HG02763 (cell line): Measurements from ENCODE around the gene CACHD1.
"Not testable (repeated sequence)": the region's sequence is repeated elsewhere in the genome, so short reads cannot be mapped to it uniquely, and the experiment has no call there.

Source experiments
- ATAC-seq: cut with Tn5 transposase; IDR thresholded peaks from one replicate; pipeline ENCODE4 v1.9.1; 2021; ENCODE audit warnings: mild to moderate bottlenecking, moderate library complexity; ENCODE audit not compliant: unreplicated experiment

CACHD1 gene

DNA sequence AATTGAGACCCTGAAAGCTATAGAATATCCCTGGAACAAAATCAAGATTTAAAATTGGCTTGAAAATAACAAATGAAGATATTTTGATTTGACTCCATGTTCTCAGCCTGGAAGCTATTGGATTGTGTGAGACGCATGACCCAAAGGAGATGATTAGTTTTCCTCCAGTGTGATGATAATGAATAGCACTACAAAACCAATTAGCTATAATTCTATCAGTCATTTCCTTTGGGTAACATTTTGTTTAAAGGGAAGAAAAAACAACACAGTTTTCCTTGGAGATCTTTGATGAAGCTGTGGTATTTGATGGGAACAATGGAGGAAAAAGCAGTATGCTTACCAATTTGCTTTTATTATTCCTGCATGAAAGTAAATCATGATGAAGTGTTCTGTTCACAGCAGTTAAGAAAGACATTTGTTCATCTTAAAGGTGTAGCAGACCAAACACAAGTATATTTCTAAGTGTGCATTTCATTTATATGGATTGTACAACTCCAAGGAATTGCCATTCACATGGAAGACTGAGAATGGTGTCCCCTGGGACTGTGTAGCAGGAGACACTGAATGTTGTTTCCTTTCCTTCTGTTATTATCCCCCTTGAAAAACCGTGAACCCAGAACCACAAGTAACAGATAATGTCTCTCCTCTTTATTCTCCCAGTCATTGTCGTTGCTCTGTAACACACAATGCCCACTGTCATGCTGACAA lies 111.4 kb downstream of the CACHD1 start:
- ATAC-seq = no peak

DNA sequence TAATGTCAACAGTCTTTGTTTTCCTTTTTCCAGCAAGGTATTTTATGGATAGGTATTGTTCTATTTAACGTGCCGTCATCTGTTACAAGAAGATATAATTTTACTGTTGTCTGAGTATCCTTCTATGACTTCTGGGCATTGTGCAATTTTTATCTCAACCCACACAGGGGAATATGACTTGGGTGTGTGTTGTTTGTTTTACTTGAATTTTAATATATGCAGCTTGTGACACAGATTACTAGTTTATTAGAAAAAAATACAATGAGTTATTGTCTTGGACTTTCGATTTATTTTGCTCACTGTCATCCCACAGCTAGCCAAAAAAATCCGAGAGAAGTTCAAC lies 111.9 kb downstream of the CACHD1 start:
- no peak for ATAC-seq

DNA sequence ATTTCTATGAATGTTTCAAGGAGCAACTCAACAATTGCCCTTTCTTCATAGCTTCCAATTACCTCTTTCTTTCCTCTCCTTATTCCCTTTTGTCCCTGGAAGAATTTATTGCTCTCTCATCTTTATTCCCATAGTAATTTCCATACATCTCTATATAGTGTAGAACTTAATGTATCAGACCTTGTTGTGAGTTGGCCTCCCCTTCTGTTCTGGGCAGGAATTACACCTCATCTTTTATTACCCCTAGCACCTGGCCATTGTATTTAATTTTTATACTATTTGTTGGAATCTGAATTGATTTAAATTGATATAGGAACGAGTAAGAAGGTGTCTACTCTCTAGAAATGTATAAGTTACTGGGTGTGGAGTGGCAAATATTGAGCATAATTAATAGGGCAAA lies 114.5 kb downstream of the CACHD1 start:
- no peak for ATAC-seq

DNA sequence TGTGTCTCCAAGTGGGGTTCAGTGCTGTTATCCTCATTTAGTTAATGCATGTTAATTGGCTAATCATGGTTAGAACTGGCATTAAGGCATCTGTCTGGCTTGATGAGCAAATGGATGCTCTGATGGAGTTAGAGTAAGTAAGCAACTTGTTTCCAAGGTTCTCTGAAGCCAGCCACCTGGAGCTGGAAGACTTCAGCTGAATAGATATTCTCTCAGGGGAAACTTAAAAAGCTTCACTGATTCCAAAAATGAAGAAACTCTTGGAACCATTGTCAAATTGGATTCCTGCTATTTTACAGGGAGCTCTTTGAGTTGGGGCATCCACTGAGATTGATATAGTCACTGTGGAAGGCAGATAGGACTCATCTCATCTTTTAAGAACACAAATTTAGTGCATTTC lies 118.9 kb downstream of the CACHD1 start:
- ATAC-seq = no peak

DNA sequence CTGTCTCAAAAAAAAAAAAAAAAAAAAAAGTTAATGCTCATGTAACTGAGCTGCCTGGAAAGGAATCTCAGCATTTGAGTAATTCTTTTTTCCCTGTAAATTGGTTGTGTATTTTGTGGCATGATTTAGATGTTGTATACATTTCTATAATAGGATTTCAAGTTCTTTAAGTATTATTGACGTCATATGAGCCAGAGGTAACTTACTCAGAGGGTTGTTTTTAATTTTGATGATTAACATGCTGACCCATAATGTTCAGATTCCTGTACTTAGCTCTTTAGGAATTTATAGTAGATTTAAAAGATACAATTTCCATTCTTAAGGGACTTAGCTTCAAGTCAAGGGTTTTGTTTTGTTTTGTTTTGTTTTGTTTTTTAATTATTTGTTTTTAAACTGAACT lies 120.4 kb downstream of the CACHD1 start:
- no peak for ATAC-seq

DNA sequence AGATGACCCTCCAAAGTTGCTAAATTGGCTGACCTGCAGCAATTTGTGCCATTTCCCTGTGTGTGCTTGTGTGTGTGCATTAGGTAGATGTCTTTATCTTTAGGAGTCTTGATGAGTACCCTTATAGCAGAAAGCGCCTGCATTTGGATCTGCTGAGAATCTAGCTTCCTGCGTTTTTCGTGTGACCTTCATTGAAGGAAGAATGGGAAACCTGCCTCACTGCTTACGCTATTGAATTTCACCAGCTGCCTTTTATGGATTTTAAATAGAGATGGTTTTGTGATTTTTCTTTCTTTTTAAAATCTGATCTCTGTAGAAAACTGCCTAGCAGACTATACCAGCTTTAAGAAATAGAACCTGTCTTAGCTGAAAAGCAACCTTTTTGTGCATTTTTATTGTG lies 124.5 kb downstream of the CACHD1 start:
- ATAC-seq = no peak

DNA sequence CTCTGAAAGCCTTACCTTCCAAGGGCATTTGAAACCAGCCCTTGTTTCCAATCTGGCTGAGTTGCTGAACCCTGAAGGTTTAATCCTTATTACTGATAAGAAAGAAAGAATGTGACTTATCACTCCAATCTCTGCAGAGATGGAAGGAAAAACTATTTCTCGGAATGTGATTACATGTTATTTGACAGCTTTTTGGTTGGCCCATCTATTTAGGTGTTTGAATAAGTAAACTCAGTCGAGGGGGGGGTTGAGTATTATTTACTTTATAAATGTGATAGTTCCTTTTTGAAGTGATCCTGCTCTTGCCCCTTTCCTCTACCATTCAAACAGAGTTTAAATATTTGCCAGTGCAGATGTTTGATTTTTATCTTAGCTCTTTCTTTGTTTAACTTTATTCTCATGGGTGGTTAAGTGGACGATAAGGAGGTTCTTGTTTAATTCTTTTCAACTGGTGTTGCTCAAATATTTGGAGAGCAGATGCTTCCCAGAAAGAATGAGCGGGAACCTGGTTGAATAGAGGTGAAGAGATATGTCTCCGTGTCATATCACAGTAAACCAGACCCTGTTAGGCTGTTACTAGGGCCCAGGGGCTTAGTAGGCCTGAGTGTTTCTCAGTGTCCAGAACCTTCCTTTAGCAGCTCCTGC lies 126.1 kb downstream of the CACHD1 start:
- no peak for ATAC-seq

DNA sequence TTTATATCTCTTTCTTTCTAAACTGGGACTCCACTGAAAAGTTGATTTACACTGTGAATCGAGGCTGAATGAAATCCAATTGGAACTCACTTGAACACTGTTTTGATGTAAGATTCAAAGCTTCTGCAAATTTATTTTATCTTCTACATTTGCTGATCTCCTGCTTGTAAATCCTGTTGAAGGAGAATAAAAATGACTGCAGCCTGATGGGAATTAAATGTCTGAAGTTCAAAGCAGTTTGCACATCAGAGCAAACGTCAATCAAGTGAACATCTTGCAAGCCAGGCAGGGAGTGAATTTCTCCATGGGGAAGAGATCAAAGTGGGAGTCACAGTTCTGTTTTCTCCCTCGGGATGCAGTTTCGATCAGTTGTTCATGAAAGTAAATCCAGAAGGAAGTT lies 127.2 kb downstream of the CACHD1 start:
- no peak for ATAC-seq

DNA sequence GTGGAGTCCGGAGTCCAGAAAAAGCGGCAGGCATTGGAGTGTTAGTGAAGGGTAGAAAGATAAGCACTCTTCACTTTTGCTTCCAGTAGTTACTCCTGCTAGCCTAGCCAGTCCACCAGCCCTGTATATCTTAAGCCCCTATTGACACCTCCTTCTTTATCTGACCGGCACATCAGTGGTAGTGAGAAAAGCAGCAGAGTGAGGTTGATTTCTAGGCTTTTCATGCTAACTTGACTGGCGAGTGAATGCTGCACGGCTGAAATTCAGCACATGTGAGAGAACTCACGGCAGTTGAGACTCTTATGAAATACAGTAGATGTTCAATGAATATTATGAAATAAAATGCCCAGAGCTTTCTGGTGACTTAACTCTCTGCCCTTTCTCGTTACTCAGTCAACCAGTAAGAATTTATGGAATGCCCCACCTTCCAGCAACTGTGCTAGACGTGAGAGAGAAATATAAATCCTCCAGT lies 128.2 kb downstream of the CACHD1 start:
- ATAC-seq = no peak

DNA sequence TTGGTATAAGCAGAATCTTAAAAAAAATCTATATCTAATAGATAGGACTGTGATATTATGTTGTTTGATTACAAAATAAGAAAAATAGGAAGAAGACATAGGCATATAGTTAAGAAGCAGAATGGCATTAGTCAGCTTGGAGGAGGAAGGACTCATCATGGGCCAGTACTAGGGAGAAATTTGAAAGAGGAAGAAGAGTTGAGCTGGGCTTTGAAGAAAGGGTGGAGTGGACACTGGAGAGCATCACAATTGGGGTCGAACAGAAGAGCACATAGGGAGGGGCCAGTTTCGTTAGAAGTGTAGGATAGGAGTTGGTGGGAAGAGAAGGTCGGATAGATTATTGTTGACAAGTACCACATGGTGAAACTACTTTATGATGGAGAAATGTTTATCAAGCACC lies 129.3 kb downstream of the CACHD1 start:
- ATAC-seq = no peak

DNA sequence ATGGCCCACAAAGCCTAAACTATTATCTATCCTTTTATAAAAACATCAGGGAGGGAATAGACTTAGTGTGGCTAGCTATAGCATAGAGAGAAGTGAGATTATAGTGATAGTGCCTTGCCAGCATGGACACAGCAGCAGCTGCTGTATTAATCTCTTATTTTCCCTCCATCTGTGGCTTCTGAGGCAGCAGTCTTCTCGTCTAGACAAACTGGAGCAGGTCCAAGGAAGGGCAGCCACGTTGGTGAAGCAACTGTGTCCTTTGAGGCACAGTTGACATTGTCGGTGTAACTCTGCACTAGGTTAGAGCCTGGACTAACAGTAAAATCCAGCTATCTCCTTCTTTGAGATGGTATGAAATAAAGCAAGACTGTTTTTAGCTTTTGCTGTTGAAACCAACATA lies 131.3 kb downstream of the CACHD1 start:
- ATAC-seq = no peak

DNA sequence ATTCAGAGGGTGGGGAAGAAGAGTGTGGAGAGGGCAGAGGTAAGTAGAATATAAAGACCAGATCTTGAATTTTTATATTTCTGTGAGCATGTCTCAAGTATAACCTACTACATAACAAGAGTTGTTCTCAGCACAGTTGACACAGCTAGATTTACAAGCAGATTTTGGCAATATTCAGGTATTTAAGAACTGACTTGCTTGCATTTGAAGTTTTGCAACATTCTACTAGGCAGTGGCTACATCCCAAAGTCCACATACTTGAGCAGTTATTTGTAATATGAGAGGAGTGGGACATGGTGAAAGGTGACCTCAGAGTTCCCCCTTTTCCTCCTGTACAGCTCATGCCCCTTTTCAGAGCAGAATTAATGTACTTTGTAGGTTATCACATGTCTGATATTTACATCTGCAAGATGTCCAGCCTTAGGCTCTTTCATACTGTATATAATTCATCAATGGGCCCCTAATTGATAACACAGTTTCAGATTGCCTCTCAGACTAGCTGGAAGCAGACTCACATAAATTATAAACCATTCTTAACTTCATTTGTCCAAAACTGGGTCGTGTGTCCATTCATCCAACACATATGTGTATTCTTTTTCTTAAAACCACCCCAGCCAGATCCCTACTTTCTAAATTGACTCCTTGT lies 138.2 kb downstream of the CACHD1 start:
- no peak for ATAC-seq

DNA sequence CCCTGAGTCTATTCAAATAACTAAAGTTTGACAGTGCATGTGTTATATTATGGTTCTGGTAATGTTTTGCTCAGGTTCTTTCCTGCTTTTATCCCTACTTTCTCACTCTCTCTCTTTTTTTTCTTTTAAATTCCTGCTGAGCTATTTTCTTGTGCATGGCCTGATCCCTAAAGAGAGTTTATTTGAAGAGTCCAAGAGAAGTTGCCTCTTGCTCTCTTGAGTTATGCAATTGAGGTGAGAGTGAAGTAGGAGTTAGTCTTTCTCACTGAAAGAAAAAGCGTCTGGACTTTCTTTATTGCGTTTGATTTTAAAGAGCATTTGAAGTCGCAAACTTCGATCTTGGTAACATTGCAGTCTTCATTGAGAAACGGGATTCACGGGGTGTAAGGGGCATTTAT lies 138.7 kb downstream of the CACHD1 start:
- ATAC-seq = no peak

DNA sequence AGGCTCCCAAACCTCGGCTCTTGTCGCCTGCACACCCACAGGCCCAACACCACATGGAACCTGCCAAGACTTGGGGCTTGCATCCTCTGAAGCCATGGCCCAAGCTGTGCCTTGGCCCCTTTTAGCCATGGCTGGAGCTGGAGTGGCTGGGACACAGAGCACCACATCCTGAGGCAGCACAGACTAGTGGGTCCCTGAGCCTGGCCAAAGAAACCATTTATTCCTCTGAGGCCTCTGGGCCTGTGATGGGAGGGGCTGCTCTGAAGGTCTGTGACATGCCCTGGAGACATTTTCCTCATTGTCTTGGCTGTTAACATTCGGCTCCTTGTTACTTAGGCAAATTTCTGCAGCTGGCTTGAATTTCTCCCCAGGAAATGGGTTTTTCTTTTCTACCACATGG lies 141.0 kb downstream of the CACHD1 start:
- not testable (repeated sequence) for ATAC-seq

DNA sequence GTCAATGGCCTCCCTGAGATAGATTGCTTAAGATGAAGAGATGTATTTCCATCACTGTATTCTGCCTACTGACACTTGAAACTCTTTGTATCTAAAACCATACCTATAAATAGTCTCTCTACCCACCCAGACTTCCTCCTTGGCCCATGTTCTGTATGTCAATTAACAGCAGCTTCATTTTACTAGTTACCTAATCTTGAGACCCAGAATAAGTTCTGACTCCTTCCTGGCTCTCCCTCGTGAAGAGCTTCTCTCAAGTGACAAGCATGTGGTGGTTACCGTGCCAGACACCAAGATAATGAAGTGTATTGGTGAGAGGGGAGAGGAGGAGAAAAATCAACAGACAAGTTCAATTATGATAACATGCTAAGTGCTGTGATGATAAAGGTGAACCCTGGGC lies 146.1 kb downstream of the CACHD1 start:
- no peak for ATAC-seq

DNA sequence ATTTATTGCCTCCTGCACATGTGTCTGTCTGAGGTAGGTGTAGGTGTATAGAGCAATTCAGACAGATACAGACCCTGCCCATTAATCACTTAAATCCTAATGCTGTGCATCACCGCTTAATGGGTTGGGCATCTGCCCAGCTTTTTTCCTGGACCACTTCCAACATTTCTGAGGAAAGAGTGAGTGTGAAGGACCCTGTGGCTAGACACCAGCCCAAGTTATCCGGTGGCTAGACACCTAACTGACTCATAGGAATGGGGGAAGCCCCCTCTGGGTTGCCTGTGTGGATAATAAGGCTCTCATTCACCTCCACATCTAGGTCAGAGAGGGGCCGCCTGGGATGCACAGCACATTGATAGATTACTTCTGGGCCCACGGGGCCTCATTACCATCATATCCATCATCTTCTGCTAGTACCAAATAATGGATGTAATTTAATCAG lies 153.8 kb downstream of the CACHD1 start:
- no peak for ATAC-seq

DNA sequence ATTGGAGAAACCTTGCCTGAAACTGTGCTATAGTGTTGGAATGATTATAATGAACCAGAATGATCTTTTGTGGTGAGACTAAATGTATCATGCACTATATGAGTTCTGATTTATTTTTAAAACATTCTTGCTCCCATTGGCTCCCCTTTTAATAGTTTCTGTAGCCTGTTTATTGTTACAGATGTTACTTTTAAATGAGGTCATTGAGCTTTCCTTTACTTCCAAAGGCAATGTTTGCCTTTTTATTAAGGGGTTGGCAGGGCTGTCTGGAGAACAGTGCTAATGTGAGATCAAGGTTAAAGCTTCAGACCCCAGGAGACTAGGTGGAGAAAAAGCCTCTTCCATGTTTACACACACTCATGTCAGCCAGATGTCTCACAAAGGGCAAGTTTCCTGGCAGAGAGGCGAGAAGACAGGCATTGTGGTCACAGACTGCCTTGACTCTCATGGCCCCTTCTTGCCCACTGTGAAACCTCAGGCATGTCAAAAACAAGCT lies 154.3 kb downstream of the CACHD1 start:
- ATAC-seq = no peak

DNA sequence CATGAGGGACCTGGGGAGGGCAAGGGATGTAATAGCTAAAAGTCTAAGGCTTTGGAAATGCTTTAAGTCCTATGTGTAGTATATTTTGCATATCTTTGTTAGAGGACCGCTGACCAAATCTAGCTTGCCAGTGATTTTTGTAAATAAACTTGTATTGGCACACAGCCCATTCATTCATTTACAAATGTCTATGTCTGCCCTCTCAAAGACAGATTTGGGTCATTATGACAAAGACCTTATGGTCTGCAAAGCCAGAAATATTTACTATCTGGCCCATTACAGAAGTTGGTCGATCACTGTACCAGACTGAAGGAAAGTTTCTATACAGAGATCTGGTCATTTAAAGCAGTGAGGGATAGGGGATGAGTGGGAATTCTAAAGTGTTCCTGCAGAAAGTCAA lies 154.9 kb downstream of the CACHD1 start:
- ATAC-seq = no peak

DNA sequence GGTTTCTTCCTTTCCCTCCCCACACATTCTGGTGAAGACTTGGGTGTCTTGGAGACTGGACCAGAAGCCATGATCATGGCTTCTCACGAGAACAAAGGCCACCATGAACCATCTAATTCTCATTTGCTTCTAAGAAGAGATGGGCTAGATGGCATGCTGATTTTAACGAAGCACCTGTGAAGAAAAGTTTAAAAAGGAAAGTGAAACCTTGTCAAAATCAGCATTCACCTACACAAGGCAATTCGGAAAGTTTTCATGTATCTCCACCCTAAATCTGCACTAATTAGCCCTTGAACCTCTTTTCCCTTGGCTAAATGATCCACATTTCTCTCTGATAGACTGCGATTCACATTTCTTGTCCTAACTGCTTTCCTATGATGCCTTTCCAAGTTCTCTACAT lies 160.7 kb downstream of the CACHD1 start:
- ATAC-seq = no peak

DNA sequence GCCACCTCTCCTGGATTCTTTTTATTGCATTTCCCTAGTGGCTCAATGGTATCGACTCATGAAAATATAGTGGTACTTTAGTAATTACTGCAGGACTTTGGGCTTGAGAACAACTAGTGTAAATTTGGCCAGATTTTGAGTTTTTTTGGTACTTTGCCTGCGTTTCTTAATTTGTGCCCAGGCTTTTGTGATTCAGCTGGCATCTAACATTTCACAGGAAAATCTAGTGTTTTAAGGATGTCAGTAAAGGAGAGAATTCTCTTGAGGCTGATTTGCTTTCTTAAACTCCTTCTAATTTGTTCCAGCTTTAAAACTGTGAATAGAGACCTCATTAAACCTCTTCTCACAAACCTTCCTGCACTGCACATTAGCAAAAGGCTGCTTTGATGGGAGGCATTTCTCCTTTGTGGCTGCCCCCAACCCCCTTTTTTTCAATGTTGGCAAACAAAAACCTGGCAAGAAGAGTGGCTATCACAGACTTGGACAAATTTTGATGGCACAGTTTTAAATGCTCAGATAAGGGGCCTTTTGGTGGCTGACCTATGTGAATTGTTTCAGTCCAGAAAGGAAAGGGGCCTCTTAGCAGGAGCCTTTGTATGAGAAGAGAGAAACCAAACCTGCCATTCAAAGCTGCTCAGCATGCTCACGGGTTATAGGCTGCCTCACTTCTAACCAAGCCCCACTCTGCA lies 161.6 kb downstream of the CACHD1 start:
- ATAC-seq = no peak

DNA sequence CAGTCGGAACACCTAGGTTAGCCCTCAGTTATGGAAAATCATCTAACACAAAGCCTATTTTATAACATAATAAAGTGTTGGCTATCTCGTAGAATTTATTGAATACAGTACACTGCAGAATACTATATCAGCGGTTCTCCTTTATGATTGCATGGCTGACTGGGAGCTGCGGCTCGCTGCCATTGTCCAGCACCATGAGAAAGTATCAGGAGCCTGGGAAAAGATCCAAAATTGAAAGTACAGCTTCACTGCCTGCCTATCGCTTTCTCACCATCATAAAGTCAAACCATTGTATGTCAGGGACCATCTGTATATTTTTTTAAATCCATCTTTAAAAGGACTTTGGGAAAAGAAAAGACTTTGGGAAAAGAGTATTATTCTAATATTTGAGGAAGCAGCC lies 163.0 kb downstream of the CACHD1 start:
- no peak for ATAC-seq

DNA sequence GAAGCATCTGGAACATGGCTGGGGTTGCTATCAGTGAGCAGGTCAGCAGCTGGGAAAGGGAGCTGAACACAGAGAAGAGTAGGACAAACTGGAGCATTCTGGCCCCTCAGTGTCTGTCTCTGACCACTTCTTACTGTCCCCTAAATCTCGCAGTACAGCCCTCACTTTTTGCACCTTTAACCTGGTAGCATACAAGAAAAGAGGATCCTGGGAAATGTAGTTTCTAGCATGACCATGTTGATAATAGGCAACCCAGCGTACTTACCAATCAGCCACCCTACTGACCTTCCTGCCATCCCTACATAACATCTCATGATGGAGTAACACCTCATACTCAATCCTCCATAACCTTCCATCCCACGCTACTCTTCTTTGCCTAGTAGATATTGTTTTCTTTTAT lies 175.8 kb downstream of the CACHD1 start:
- ATAC-seq = no peak
